GM23248 (cell line): Measurements from ENCODE around the gene LGALS13.

Experiments used
- EZH2 ChIP-seq: fragments of 200-600 bp; sonication (generic); IDR thresholded peaks from 2 replicates; pipeline ENCODE4 v1.6.1; 2018; ENCODE audit warnings: antibody characterized with exemption, mild to moderate bottlenecking; ENCODE audit not compliant: insufficient read depth, poor library complexity, severe bottlenecking
- EZH2phosphoT487 ChIP-seq: fragments of 200-600 bp; sonication (generic); IDR thresholded peaks from 2 replicates; pipeline ENCODE4 v1.6.1; 2018; ENCODE audit warnings: antibody characterized with exemption, moderate library complexity, mild to moderate bottlenecking, low read depth; ENCODE audit not compliant: insufficient read depth

DNA sequence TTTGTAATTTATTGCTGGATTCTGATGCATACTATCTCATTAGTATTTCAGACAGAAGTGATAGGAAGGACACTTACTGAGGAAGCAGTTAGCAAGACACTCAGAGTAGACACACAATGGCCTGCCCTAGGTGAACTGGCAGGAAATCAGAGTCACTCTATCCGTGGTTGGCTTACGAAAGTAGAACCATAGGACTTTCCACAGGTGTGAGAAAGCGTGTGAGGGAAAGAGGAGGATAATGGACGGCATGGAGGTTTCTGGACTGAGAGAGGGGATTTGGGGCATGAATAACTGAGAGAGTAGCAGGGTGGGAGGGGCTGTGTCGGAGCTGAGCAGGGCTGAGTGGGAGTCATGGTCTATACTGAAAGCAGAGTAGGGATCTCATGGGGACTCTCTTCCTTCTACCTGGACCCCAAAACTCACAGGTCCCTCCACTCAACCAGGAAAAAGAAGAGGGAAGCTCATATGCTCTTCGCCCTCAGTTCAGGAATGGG, 43.7 kb upstream of the LGALS13 start:
- TF ChIP-seq EZH2 (no peak), EZH2phosphoT487 (no peak)
